MM.1S (cell line): ENCODE measurements around the gene SLC38A8.

Source experiments
- DNase-seq: peaks from one replicate; pipeline ENCODE4 v3.0.0-alpha.2; 2015
- H2AFZ ChIP-seq: fragments of 300-600 bp; sonication (generic); 2 replicates; pipeline ENCODE4 v1.6.0; 2016; ENCODE audit warnings: antibody characterized with exemption, low read length
- H3F3A ChIP-seq: fragments of 300-600 bp; sonication (generic); 2 replicates; pipeline ENCODE4 v1.6.1; 2016; ENCODE audit warnings: mild to moderate bottlenecking, antibody characterized with exemption, low read length, moderate library complexity, mixed read lengths; ENCODE audit not compliant: insufficient read depth
- H3K27ac ChIP-seq: fragments of 300-600 bp; sonication (generic); 2 replicates; pipeline ENCODE4 v1.5.1; 2016; ENCODE audit warnings: mild to moderate bottlenecking, low read length
- H3K27me3 ChIP-seq: fragments of 300-600 bp; sonication (generic); replicated peaks from 2 replicates; pipeline ENCODE4 v1.6.0; 2016; ENCODE audit warnings: low read length; ENCODE audit not compliant: insufficient read depth
- H3K36me3 ChIP-seq: fragments of 300-600 bp; sonication (generic); replicated peaks from 2 replicates; pipeline ENCODE4 v1.6.1; 2016; ENCODE audit warnings: mild to moderate bottlenecking, low read length, mixed read lengths; ENCODE audit not compliant: insufficient read depth
- H3K4me1 ChIP-seq: fragments of 300-600 bp; sonication (generic); 2 replicates; pipeline ENCODE4 v1.6.1; 2016; ENCODE audit warnings: low read length, mixed read lengths
- H3K4me2 ChIP-seq: fragments of 300-600 bp; sonication (generic); 2 replicates; pipeline ENCODE4 v1.6.0; 2016; ENCODE audit warnings: low read depth, low read length
- H3K4me3 ChIP-seq: fragments of 300-600 bp; sonication (generic); 2 replicates; pipeline ENCODE4 v1.5.1; 2016; ENCODE audit warnings: low read length, mixed read lengths
- H3K79me2 ChIP-seq: fragments of 300-600 bp; sonication (generic); 2 replicates; pipeline ENCODE4 v1.6.1; 2016; ENCODE audit warnings: mixed run types, low read length, mixed read lengths
- H3K9ac ChIP-seq: fragments of 300-600 bp; sonication (generic); 2 replicates; pipeline ENCODE4 v1.6.1; 2016; ENCODE audit warnings: low read length, mixed read lengths
- H3K9me2 ChIP-seq: fragments of 300-600 bp; sonication (generic); replicated peaks from 2 replicates; pipeline ENCODE4 v1.6.1; 2016; ENCODE audit warnings: mild to moderate bottlenecking, low read length, mixed read lengths; ENCODE audit not compliant: insufficient read depth
- H3K9me3 ChIP-seq: fragments of 300-600 bp; sonication (generic); replicated peaks from 2 replicates; pipeline ENCODE4 v1.6.1; 2016; ENCODE audit warnings: mild to moderate bottlenecking, low read length, mixed read lengths; ENCODE audit not compliant: insufficient read depth
- H4K20me1 ChIP-seq: fragments of 300-600 bp; sonication (generic); 2 replicates; pipeline ENCODE4 v1.6.1; 2016; ENCODE audit warnings: mild to moderate bottlenecking, low read length, moderate library complexity, mixed read lengths; ENCODE audit not compliant: insufficient read depth
- EZH2 ChIP-seq: fragments of 300-600 bp; sonication (generic); optimal IDR thresholded peaks from 2 replicates; pipeline ENCODE3; 2017; ENCODE audit warnings: low read depth, mild to moderate bottlenecking, antibody characterized with exemption, low read length, mixed read lengths
- EZH2phosphoT487 ChIP-seq: fragments of 300-600 bp; sonication (generic); IDR thresholded peaks from 2 replicates; pipeline ENCODE4 v1.6.1; 2018; ENCODE audit warnings: antibody characterized with exemption, low read length
- TF ChIP-seq, protein P1 (sequence below): fragments of 300-600 bp; sonication (generic); IDR thresholded peaks from 2 replicates; pipeline ENCODE4 v1.5.1; 2016; ENCODE audit warnings: antibody characterized with exemption, low read length, mixed read lengths

Gene SLC38A8

DNA sequence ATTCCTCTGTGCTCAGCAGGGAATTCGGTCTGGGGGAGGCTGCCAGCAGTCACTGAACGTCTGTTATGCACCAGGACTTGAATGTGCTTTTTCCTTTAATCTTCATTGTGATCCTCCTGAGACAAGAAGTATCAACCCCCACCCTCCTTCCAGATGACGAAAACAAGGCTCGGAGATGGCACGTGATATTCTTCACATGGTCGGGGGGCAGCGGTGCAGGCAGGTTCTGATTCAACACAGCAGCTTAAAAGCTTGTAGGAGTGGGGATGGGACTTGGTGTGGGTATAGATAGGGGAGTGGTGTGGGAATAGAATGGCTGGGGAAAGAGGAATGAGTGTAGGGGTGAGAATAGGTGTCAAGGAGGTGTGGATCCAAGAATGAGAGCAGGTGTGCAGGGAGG is 68.1 kb downstream of the SLC38A8 start:
- no peak overlapping the region for H3K4me3 ChIP-seq
- no peak overlapping the region for H2AFZ ChIP-seq
- no peaks in the 10 kb centered on the region for H3K4me1 ChIP-seq
- H3K27me3 ChIP-seq = peaks cover 24% of the 10 kb centered on the region
- H3F3A ChIP-seq = no peaks in the 10 kb centered on the region
- no peak overlapping the region for H3K9ac ChIP-seq
- H3K9me3 ChIP-seq = no peaks in the 10 kb centered on the region
- no peaks in the 10 kb centered on the region for H3K9me2 ChIP-seq
- no peak overlapping the region for H3K4me2 ChIP-seq
- H3K36me3 ChIP-seq = no peaks in the 10 kb centered on the region
- DNase-seq = no peak
- no peak for TF ChIP-seq EZH2
- TF ChIP-seq EZH2phosphoT487 = no peak
- TF ChIP-seq, protein P1, sequence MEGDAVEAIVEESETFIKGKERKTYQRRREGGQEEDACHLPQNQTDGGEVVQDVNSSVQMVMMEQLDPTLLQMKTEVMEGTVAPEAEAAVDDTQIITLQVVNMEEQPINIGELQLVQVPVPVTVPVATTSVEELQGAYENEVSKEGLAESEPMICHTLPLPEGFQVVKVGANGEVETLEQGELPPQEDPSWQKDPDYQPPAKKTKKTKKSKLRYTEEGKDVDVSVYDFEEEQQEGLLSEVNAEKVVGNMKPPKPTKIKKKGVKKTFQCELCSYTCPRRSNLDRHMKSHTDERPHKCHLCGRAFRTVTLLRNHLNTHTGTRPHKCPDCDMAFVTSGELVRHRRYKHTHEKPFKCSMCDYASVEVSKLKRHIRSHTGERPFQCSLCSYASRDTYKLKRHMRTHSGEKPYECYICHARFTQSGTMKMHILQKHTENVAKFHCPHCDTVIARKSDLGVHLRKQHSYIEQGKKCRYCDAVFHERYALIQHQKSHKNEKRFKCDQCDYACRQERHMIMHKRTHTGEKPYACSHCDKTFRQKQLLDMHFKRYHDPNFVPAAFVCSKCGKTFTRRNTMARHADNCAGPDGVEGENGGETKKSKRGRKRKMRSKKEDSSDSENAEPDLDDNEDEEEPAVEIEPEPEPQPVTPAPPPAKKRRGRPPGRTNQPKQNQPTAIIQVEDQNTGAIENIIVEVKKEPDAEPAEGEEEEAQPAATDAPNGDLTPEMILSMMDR = no peak
- H4K20me1 ChIP-seq = no peaks in the 10 kb centered on the region
- H3K27ac ChIP-seq = no peak overlapping the region
- no peaks in the 10 kb centered on the region for H3K79me2 ChIP-seq

DNA sequence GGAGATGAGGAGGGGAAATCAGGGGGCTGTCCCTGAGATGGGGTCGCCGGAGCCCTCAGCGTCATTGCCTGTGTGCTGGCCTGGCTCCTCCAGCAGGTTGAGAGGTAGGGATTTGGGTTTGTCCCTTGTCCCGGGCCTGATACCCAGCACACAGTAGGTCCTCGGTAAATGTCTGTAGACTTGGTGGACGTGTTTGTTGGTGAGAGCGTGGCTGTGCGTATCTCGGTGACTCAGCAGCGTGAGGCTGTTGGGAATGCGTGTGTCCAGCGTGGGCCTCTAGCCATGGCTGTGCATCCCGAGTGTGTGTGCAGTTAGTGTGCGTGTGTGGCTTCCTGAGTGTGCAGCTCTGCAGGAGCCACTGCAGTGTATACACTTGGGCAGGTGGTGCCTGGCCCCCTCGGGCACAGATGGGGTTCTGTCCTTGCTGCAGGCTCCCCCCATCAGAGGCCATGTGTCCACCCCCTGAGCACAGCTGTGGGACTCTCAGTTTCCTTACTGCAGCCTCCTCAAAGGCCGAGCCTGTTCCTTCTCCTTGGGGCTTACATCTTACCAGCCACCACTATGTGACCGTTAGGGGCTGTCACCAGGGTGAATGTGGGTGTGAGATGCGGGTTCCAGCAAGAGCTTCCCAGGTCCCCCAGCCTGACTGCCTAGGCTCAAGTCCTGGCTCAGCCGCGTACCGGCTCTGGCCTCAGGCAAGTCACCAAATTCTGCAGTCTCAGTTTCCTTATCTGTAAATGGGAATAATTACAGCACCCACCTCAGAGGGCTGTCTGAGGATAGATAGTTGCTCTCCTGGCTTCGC is 68.8 kb downstream of the SLC38A8 start:
- H3F3A ChIP-seq = no peaks in the 10 kb centered on the region
- H4K20me1 ChIP-seq = no peaks in the 10 kb centered on the region
- no peak for DNase-seq
- H3K79me2 ChIP-seq = no peaks in the 10 kb centered on the region
- H3K36me3 ChIP-seq = no peaks in the 10 kb centered on the region
- H3K27ac ChIP-seq = no peak overlapping the region
- H3K4me1 ChIP-seq = no peaks in the 10 kb centered on the region
- H3K9me3 ChIP-seq = no peaks in the 10 kb centered on the region
- H3K4me2 ChIP-seq = no peak overlapping the region
- no peaks in the 10 kb centered on the region for H3K9me2 ChIP-seq
- H2AFZ ChIP-seq = no peak overlapping the region
- H3K4me3 ChIP-seq = no peak overlapping the region
- peaks cover 18% of the 10 kb centered on the region for H3K27me3 ChIP-seq
- TF ChIP-seq EZH2phosphoT487 (no peak), EZH2 (no peak)
- TF ChIP-seq, protein P1 = no peak
- H3K9ac ChIP-seq = no peak overlapping the region

DNA sequence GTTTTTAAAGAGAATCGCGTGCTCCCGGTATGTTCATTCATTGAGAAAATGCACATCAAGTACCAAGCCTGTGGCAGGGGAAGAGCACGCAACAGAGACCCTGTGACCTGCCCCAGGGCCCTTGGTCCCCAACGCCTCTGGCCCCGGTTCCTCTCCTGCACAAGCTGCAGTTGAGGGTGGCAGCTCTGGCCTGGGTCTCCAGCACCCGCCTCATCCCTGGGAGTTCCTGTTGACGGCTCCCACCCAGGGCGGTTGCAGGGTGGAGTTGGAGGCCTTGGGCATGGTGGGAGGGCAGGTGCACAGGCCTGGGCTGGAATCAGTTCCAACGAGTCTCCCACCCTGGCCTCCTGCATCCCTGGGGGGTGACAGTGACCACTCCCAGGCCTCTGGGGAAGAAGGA is 69.5 kb downstream of the SLC38A8 start:
- no peak overlapping the region for H2AFZ ChIP-seq
- no peaks in the 10 kb centered on the region for H3K4me1 ChIP-seq
- no peaks in the 10 kb centered on the region for H3K79me2 ChIP-seq
- no peak for DNase-seq
- no peak for TF ChIP-seq EZH2
- TF ChIP-seq, protein P1 = no peak
- TF ChIP-seq EZH2phosphoT487 = no peak
- H3K9me2 ChIP-seq = no peaks in the 10 kb centered on the region
- H4K20me1 ChIP-seq = no peaks in the 10 kb centered on the region
- no peak overlapping the region for H3K4me3 ChIP-seq
- no peak overlapping the region for H3K9ac ChIP-seq
- H3K9me3 ChIP-seq = no peaks in the 10 kb centered on the region
- no peak overlapping the region for H3K27ac ChIP-seq
- H3K36me3 ChIP-seq = no peaks in the 10 kb centered on the region
- no peaks in the 10 kb centered on the region for H3F3A ChIP-seq
- H3K4me2 ChIP-seq = no peak overlapping the region
- peaks cover 17% of the 10 kb centered on the region for H3K27me3 ChIP-seq
